ENCODE measurements around the gene STRBP.
A peak's percentile ranks its signal among the peaks of the same experiment; 100 is the strongest.

STRBP gene

DNA sequence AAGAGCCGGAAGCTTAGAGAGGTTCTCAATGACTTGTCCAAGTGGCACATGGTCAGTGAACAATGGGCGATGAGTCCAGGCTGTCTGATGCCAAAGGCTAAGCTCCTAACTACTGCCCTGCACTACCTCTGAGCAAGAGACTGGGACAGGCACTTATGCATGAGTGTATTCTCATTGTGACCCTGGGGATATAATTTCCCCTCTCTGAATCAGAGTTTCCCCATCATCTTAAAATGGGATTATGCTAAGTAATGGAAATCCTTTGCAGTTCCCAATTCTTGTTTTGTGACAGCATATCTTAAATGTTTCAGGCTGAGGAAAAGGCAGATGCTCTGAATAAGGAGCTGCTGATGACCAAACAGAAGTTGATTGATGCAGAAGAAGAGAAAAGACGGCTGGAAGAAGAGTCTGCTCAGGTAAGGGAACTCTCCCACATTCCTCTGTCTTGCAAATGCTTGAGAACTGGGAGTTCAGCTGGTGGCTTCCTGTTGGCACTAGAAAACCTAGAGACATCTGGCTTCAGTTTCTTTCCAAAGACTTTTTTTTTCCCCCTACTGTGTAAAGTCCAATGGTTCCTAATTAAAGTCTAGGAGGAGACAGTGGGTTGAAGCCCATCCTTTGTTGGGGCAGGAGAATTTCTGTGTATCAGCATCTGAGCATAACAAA is 170.8 kb downstream of the STRBP start:
- DNase-seq (ENCODE audit: low spot score), result no peak

DNA sequence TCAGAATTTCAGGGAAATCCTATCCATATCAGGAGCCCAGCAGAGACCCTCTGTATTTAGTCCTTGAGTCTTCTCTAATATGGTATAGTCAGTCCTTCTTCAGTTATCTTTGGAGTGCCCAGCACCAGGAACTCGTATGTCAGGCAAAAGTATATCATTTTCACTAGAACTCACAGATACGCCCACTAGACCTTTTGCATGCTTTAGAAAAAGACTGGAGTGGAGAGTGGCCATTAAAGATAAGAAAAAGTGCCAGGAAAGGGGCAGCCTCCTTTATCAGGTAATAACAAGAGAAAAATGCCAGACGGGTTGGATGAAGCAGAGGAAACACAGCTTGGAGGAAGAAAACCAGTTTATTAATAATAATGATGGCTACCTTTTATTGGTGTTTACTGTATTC is 171.4 kb downstream of the STRBP start:
- no peak for DNase-seq (ENCODE audit: low spot score)

DNA sequence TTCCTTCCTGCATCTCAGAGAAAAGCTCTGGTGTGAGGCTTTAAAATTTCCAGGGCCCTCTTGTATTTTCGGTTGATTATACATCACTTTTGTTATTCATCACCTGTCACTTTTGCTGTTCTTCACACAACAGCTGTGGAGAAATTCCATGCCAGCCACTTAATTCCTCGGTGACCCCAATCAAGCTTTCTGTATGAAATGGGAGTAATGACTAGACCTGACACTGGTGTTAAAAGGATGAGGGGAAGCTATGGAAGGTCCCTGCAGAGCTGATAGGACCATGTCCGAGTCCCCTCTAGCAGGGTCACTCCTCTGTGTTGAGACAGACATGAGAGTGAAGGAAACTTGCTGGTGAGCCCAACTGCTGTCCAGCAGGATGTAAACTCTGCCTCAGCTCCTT is 175.2 kb downstream of the STRBP start:
- DNase-seq (ENCODE audit: low spot score), result no peak

DNA sequence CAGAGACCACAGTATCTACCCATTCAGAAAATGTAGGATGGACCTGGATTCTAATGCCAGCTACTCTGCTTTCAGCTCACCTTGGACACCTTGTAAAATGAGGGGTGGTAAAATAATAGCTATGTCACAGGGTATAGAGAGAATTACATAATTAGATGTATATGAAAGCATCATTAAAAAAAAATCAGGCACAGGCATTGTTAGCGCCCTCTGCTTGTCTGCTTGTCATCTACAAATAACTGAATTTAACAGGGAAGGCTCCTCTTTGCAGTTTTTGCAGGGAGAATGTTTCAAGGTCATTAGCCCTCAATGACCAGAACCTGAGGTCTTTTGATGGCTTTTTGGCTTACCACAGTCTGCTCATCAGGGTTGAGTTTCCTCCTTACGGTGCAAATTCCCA is 176.9 kb downstream of the STRBP start:
- DNase-seq (ENCODE audit: low spot score), result peak; percentile 63

DNA sequence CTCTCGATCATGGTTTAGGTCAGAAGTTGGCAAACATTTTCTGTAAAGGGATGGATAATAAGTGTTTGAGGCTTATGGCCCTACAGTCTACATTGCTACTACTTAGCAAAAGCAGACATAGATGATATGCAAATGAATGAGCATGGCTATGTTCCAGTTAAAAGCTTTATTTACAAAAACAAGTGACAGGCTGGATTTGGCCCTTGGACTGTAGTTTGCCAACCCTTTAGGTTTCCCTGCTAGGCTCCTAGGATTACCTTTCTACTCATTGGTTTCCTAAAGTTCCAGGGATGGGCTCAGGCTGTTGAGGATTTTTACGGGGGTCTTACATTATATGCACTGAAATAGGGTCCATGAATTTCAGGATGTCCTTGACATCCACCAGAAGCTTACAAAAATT is 177.4 kb downstream of the STRBP start:
- peak; percentile 50 for DNase-seq (ENCODE audit: low spot score)

DNA sequence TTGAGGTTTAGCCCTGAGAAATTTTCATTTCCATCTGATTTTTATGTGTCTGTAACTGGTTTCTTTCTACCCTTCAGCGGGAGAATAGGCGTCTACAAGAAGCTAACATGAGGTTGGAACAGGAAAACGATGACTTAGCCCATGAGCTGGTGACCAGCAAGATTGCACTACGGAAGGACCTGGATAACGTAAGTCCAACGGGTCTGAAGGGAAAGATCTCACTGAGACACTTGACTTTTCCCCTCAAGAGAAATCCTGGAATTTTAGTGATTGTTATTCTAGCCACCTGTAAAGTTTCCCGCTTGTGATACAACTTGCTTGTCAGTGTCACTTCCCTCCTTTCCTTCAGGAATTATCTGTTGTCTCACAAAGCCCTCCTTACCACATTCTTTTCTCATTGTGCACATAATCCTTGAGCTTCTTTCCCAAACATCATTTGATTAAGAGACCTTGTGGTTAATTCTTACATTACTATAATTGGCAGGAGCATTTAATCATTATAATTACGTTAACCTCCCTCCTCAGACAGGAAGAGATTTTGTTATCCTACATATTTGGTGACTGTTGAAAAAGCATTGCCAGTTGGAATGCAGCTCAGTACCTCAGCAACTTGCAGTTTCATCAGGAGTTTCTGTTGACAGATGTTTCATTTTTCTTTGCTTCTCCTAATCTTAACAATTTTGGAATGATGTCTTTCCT is 178.0 kb downstream of the STRBP start:
- no peak for DNase-seq (ENCODE audit: low spot score)

DNA sequence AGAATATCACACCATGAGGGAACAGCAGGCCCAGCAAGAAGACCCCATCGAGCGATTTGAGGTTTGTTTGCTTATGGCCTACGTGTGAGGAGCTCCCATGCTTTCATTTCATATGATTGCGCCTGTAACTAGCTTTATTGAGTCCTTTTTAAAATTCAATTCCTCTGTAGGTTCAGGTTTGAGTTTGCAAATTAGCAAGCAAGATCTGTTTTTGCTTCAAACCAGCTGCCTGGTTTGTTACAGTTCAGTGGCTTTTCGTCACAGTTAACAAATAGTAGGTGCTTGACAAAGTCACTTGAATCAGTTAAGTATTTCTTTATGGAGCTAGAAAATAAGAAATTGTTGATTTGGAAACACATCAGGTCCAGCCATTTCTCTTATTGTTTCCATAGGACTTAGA is 178.6 kb downstream of the STRBP start:
- DNase-seq (ENCODE audit: low spot score), result peak; percentile 88

DNA sequence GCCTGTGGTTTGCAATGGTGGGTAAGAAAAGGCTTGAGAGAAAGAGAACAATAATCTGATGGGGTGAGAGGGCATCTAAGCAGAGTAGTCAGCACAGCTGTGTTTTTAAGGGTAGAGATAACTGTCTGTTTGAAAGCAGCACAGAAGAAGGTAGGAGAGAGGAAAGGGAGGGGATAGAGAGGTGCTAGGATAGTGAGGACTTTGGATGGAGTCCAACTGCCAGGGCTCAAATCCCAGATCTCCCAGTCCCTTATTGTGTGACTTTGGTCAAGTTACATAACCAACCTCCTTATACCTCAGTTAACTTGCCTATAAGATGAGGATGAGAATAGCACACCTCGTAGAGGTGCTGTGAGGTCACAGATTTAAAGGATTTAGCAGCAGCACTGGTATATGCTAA is 179.3 kb downstream of the STRBP start:
- DNase-seq (ENCODE audit: low spot score), result peak; percentile 36

DNA sequence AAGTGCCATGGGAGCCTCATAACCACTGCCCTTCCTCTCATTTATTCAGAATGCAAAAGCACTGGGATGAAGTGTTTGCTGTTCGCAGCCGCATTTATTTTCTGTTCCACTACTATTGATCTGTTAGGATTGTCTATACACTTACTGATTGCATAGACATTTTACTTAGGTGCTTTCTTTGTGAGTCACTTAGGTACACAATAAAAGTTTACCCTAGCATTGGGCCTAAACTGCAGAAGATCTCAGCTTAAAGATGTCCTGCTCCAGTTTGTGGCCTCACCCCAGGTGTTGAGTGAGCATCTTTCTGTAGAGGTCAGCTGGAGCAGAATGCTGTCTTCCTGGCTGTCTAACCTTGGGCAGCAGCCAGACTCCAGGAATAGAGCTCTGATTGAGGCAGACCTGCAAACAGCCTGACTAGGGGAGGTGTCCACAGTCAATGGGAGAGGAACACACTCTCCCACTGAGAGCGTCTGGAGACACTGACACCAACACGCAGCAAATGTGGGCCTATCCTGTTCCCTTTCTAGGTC is 181.0 kb downstream of the STRBP start:
- DNase-seq (ENCODE audit: low spot score), result no peak

DNA sequence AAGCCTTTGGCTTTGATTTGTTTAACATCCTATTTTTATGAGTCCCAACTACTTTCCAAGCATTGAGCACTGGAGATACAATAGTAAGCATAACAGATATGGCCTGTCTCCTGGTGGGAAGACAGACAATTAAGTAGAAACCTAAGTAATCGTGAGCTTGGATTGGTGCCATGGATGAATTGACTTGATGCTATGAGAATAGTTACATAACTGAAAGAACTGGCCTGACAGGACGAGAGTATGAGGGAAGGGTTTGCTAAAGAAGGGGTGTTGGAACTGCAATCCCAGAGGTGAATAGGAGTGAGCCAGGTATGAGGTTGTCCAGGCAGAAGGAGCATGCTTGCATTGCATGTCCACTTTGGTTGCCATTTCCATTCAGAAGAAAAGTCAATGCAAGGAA is 182.5 kb downstream of the STRBP start:
- no peak for DNase-seq (ENCODE audit: low spot score)

DNA sequence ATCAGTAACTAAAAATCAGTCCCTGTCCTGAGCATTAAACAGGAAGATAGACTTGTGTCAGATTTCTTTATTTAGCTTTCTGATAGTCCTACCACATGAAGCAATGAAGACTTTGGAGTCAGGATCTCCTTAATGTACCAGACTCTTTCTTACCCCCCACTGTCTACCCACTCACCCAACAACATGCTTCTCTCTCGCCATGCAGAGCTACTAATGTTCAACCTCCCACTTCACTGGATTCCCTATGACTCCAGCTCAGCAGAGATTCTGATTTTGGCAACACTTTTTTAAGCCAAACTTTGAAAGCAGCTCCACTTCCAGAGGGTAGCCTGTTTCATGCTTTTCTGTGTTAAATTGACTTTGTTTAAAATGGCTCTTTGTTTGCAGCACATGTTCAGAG is 184.1 kb downstream of the STRBP start:
- DNase-seq (ENCODE audit: low spot score), result no peak

DNA sequence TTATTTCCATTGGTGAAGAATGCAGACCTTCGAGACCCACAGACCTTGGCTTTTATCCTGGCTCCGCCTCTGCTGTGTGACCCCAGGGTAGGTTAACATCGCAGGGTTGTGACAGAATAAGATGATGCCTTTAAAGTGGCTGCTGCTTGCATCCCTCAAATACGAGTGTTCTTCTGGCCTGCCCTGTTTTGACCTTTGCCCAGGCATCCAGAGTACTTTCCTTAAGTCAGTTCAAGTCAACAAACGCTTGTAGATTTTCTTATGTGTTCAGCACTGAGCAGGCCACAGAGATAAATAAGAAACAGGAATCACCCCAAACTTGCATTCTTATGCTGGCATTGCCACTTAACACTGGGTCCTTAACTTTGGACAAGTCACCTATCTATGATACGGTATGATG is 184.7 kb downstream of the STRBP start:
- no peak for DNase-seq (ENCODE audit: low spot score)

DNA sequence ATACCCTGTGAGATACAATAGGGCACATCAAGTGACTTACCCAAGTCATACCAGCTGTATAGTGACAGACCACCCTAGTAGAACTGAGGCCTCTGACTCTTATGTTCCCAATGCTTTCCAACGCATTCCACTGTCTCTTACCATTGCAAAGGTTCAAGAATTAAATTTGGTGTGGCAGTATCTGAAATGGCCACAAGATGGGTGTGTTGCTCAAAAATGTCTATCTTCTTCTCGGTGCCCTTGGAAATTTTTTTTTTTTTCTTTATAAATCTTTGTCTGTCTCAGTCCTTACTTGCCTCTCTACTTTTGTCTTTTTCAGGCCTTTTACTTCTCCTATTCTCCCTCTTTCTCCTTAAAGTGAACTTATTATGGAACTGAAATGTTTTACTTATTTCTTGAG is 186.6 kb downstream of the STRBP start:
- peak; percentile 80 for DNase-seq (ENCODE audit: low spot score)

DNA sequence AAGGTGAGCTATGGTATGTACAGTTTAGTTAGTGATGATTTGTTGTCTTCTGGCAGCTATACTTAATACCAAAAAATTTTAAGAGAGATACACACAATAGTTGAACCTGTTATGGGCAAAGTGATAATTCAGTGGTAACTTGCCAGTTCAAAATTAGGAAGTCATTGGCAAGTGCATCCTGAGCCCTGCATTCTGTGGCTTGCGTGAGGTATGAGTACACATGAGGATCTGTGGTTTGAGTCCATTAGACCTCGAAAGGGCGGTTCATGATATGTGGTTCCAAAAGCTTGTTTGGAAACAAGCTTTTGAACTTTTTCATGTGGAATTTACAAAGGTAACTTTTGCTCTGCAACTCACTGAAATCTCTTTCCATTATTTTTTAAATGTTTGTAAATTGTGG is 187.9 kb downstream of the STRBP start:
- no peak for DNase-seq (ENCODE audit: low spot score)

DNA sequence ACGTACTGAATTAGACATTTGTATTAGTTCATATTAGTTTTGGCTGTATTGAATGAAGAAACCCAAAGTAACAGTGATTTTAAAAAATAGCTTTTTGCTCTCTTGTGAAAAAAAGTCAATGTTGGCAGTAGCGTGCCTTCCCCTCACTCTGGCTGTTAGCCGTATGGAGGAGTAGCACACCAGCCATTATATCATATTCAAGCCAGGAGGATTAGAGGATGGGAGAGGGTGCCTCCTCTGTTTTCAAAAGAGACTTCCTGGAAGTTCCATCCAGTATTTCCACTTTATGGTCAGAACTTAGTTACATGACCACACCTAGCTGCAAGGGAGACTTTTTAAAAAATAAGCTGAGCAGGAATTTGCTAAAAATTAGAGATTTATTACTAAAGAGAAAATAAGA is 193.8 kb downstream of the STRBP start:
- DNase-seq (ENCODE audit: low spot score), result no peak

DNA sequence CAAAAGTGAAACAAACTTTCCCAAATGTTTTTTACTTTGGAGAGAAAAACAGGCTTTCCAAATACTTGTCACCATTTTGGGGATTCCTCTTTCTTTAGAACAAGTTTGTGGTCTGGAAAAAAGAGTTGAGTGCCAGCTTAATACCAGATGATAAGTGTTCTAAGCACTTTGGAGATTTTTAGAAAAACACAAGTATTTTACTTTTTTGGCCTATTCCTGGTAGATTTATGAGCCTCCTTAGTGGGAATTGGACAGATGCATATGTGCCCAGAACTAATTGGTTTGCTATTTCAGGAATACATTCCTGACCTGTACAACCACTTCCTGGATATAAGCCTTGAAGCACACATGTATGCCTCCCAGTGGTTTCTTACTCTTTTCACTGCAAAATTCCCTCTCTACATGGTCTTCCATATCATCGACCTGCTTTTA is 194.4 kb downstream of the STRBP start:
- DNase-seq (ENCODE audit: low spot score), result no peak

DNA sequence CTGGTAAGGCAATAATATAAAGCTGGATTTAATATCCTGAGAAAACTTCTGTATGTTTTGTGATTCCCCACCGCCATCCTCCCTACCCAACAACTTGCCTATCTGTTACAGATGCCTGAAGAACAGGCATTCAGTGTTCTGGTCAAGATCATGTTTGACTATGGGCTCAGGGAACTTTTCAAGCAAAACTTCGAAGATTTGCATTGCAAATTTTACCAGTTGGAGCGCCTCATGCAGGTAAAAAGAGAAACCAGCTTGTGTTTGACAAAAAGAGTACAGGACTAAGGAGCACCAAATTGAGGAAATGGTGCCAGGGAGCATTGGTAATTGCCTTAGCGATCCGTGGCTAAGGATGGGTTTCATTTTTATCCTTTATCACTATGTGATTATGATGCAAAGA is 194.9 kb downstream of the STRBP start:
- peak; percentile 43 for DNase-seq (ENCODE audit: low spot score)

DNA sequence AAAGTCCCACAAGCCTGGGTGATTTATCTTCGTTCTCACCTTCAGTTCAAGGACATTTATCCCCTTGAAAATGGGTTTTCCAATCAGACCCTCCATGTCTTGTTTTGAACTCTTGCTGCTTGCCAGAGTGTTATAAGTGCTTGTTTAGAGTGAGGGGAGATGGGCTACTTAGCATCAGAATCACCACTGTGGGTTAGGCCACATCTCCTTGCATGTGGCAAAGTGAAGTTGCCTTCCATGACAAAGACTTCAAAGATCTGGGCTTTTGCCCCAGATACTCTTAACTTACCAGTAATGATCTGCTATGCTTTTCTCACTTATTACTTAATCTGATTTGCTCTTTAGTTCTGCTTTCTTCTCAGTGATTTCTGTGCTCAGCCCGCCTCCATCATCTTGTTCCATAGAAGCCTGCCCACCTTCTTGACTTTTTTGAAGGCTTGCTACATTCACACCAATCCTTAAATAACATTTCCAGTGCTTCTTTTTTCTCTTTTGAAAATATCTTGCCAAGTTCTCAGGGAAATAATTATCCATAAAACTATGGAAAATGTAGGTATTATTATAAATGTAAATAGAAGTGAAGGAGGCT is 195.9 kb downstream of the STRBP start:
- DNase-seq (ENCODE audit: low spot score), result no peak

Measured in NAMALWA (cell line).